NT2/D1 (cell line): ENCODE measurements around the gene TPM4.

ENCODE experiments used
- SUZ12 ChIP-seq: IDR thresholded peaks from 2 replicates; pipeline ENCODE4 v1.6.1; 2011; ENCODE audit not compliant: insufficient read length, insufficient read depth; ENCODE audit errors: extremely low read depth
- YY1 ChIP-seq: IDR thresholded peaks from 2 replicates; pipeline ENCODE4 v1.6.1; 2011; ENCODE audit not compliant: insufficient read length, insufficient read depth
- ZNF274 ChIP-seq: IDR thresholded peaks from 2 replicates; pipeline ENCODE4 v1.6.1; 2011; ENCODE audit warnings: mild to moderate bottlenecking, low read depth, low read length

DNA sequence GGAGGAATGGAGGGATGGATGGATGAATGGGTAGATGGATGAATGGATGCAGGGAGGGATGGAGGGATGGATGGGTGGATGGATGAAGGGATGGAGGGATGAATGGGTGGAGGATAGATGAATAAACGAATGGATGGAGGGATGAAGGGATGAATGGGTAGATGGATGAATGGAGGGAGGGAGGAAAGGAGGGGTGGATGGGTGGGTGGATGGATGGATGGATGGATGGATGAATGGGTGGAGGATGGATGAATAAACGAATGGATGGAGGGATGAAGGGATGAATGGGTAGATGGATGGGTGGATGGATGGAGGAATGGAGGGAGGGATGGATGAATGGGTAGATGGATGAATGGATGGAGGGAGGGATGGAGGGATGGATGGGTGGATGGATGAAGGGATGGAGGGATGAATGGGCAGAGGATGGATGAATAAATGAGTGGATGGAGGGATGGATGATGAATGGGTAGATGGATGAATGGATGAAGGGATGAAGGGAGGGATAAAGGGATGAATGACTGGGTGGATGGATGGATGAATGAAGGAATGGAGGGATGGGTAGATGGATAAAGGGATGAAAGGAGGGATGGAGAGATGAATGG, 33.0 kb upstream of the TPM4 start:
- TF ChIP-seq YY1 (no peak), ZNF274 (no peak), SUZ12 (no peak)
